Activated CD8-positive, alpha-beta T cell treated with anti-CD3 and anti-CD28 coated beads for 36 hours (primary cell): ENCODE data around the gene UVRAG. TPM values are rescaled to one million over a fixed set of nuclear protein-coding genes. Genes with fewer than 3 reads are reported as not detected.

Experiments
- ATAC-seq: fragments of 200-7000 bp; cut with Tn5 transposase; one replicate; pipeline ENCODE4 v1.10.0; 2021; ENCODE audit warnings: mild to moderate bottlenecking, moderate library complexity
- CTCF ChIA-PET: fragments of 350-600 bp; sonication (Branson Sonifier 250); formaldehyde crosslinking; loops from one replicate; lab custom pipeline; 2021; ENCODE audit warnings: antibody characterized with exemption; lab: Charles Lee
- POLR2A ChIA-PET: fragments of 350-600 bp; sonication (Branson Sonifier 250); formaldehyde crosslinking; loops from one replicate; lab custom pipeline; 2021; ENCODE audit warnings: antibody characterized with exemption; lab: Charles Lee
- DNase-seq: peaks from one replicate; pipeline ENCODE4 v3.0.0-alpha.2; 2020
- H3K27ac Mint-ChIP-seq: one replicate; pipeline ENCODE4 v1.8.0; 2021; ENCODE audit warnings: mild to moderate bottlenecking, mixed read lengths
- H3K27me3 Mint-ChIP-seq: one replicate; pipeline ENCODE4 v1.8.0; 2021; ENCODE audit warnings: mixed read lengths
- H3K36me3 Mint-ChIP-seq: one replicate; pipeline ENCODE4 v1.8.0; 2021; ENCODE audit warnings: low read depth, mixed read lengths
- H3K4me1 Mint-ChIP-seq: one replicate; pipeline ENCODE4 v1.8.0; 2021; ENCODE audit warnings: low read depth, mixed read lengths
- H3K4me3 Mint-ChIP-seq: one replicate; pipeline ENCODE4 v1.8.0; 2021; ENCODE audit warnings: mild to moderate bottlenecking, moderate library complexity, mixed read lengths
- H3K9me3 Mint-ChIP-seq: one replicate; pipeline ENCODE4 v1.8.0; 2021; ENCODE audit warnings: mixed read lengths
- CTCF ChIP-seq: fragments of 200-600 bp; IDR thresholded peaks from one replicate; pipeline ENCODE4 v1.8.0; 2022; ENCODE audit warnings: antibody characterized with exemption, mild to moderate bottlenecking
- intact Hi-C: fragments of 100-400 bp; cut with micrococcal nuclease; formaldehyde crosslinking; loops from one replicate; pipeline ENCODE4 v1.10.0; 2022
- total RNA-seq, 2 experiments: library from RNA; stranded (reverse); gene quantifications; one replicate each; pipeline ENCODE4 v1.2.3, GENCODE V29; 2021

UVRAG gene
- total RNA-seq, 2 experiments from 2014 or later, result 14.4 to 15.7 TPM

- intact Hi-C loops, result no loop called here
- Mint-ChIP-seq H3K4me1 (peaks cover 19% of the 10 kb centered on the region), H3K27me3 (no peaks in the 10 kb centered on the region), H3K27ac (no peak overlapping the region), H3K9me3 (no peaks in the 10 kb centered on the region), H3K4me3 (no peak overlapping the region), H3K36me3 (peaks cover 4% of the 10 kb centered on the region)
- CTCF ChIA-PET, result interaction anchor here (1.2 to 1.7 kb wide), 2 partner anchors 8 to 247 kb away, joined by 5 to 9 read pairs; no protein-coding TSS in a partner anchor
- TF ChIP-seq CTCF, result no peak
- DNase-seq, result no peak
- POLR2A ChIA-PET, result no interaction called here
- ATAC-seq, result no peak
These were observed 90.4 kb downstream of the UVRAG start for GRCh38 chr11:75905434-75905833.

GRCh38 chr11:75907906-75908527 is 93.0 kb downstream of the UVRAG start:
- peak; percentile 10 for ATAC-seq

GRCh38 chr11:75910426-75911145 is 95.6 kb downstream of the UVRAG start:
- POLR2A ChIA-PET, result interaction anchor here (0.5 kb wide), 1 partner anchor 169 kb away, joined by 3 read pairs; no protein-coding TSS in a partner anchor
- DNase-seq, result no peak
- H3K27me3 Mint-ChIP-seq, result no peaks in the 10 kb centered on the region
- H3K27ac Mint-ChIP-seq, result no peak overlapping the region
- CTCF ChIA-PET, result interaction anchor here (0.6 to 1.5 kb wide), 3 partner anchors 13 to 241 kb away, joined by 3 to 5 read pairs (median 4); no protein-coding TSS in a partner anchor
- ATAC-seq, result no peak
- TF ChIP-seq CTCF, result no peak
- H3K36me3 Mint-ChIP-seq, result peaks cover 11% of the 10 kb centered on the region
- H3K4me3 Mint-ChIP-seq, result no peak overlapping the region
- no peaks in the 10 kb centered on the region for H3K9me3 Mint-ChIP-seq
- intact Hi-C loops, result no loop called here
- peaks cover 19% of the 10 kb centered on the region for H3K4me1 Mint-ChIP-seq

More at GRCh38 chr11:75907906-75908527, 93.0 kb downstream of the UVRAG start:
- TF ChIP-seq CTCF, result no peak
- no peak overlapping the region for H3K4me3 Mint-ChIP-seq
- intact Hi-C loops, result no loop called here
- no peak for DNase-seq
- peaks cover 14% of the 10 kb centered on the region for H3K36me3 Mint-ChIP-seq
- ChIA-PET CTCF (interaction anchor here (0.6 kb wide), 1 partner anchor 11 kb away, joined by 3 read pairs; no protein-coding TSS in a partner anchor), POLR2A (no interaction called here)
- no peaks in the 10 kb centered on the region for H3K9me3 Mint-ChIP-seq
- H3K4me1 Mint-ChIP-seq, result peaks cover 19% of the 10 kb centered on the region
- H3K27ac Mint-ChIP-seq, result no peak overlapping the region
- H3K27me3 Mint-ChIP-seq, result no peaks in the 10 kb centered on the region

- Mint-ChIP-seq H3K4me3 (no peak overlapping the region), H3K4me1 (peaks cover 19% of the 10 kb centered on the region), H3K27me3 (no peaks in the 10 kb centered on the region), H3K27ac (no peak overlapping the region), H3K9me3 (no peaks in the 10 kb centered on the region), H3K36me3 (peaks cover 11% of the 10 kb centered on the region)
- CTCF ChIA-PET, result interaction anchor here (0.6 to 1.3 kb wide), 3 partner anchors 117 to 241 kb away, joined by 3 to 4 read pairs (median 3); no protein-coding TSS in a partner anchor
- ATAC-seq, result no peak
- DNase-seq, result no peak
- POLR2A ChIA-PET, result no interaction called here
- intact Hi-C loops, result no loop called here
- no peak for TF ChIP-seq CTCF
These were observed 96.4 kb downstream of the UVRAG start for GRCh38 chr11:75911459-75911858.

DNA sequence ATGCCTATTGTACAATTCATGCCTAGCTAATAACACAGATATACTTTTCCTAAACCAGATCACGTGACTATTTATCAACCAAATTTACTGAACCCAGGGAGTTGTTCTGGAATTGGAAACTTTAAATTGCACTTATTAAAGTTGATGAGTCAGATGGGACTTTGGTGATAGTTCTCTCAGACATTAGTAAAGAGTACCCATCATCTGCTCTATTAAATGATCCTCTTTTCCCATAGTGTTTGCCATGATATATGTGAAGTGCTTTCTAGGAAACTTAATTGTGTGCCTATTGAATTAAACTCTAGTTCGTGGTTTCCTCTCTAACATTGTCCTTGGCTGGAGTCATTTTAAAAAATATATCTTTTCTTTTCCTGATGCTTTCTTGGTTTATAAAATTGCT is 99.0 kb downstream of the UVRAG start:
- ChIA-PET POLR2A (no interaction called here), CTCF (no interaction called here)
- H3K27me3 Mint-ChIP-seq, result no peaks in the 10 kb centered on the region
- DNase-seq, result no peak
- H3K36me3 Mint-ChIP-seq, result peaks cover 10% of the 10 kb centered on the region
- H3K9me3 Mint-ChIP-seq, result no peaks in the 10 kb centered on the region
- TF ChIP-seq CTCF, result no peak
- no peak overlapping the region for H3K27ac Mint-ChIP-seq
- intact Hi-C loops, result no loop called here
- H3K4me1 Mint-ChIP-seq, result peaks cover 2% of the 10 kb centered on the region
- H3K4me3 Mint-ChIP-seq, result no peak overlapping the region
- no peak for ATAC-seq
